Stimulated activated CD8-positive, alpha-beta memory T cell treated with anti-CD3 and anti-CD28 coated beads, Interleukin-4, amount 100 ng/mL, for 24 hours (primary cell): Measurements from ENCODE around the gene RABGGTB.
"Not testable (repeated sequence)": the region's sequence is repeated elsewhere in the genome, so short reads cannot be mapped to it uniquely, and the experiment has no call there.

Experiments
- DNase-seq: peaks from one replicate; pipeline ENCODE4 v3.0.0-alpha.2; 2020; ENCODE audit warnings: low read depth

RABGGTB gene

DNA sequence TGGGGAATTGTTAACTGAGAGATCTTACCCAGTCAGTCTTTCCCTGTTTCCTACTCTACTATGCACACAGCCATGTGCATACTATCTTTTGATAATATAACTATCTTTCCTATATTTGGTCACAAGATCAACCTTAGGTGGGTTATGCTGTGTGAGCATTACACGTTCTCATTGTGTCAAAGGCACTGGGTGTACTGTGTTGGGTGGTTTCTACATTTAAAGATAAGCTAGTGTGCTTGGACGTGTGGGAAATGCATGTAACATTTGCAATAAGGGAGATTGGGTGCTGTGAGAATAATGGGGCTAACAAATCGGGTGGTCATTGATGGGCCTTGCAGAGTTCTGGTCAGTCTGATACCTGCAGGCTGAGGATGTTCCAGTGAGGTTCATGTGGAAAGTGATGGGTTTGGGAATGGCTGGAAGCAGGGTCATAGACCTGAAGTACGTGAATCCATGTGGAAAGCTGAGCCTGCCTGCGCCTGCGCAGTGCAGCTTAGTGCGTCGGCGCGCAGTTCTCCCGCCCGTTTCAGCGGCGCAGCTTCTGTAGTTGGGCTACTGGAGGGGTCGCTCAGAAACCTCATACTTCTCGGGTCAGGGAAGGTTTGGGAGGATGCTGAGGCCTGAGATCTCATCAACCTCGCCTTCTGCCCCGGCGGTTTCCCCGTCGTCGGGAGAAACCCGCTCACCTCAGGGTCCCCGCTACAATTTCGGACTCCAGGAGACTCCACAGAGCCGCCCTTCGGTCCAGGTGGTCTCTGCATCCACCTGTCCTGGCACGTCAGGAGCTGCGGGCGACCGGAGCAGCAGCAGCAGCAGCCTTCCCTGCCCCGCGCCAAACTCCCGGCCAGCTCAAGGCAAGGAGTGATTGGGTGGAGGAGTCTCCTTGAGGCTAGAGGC lies 10.6 kb downstream of the RABGGTB start, which contains the start of gene MSH4:
TSS of gene MSH4 (plus strand) at position 507 of the 897 bp plus-strand sequence. CDS start at position 611, 104 bp downstream.
- peak; percentile 26 for DNase-seq

DNA sequence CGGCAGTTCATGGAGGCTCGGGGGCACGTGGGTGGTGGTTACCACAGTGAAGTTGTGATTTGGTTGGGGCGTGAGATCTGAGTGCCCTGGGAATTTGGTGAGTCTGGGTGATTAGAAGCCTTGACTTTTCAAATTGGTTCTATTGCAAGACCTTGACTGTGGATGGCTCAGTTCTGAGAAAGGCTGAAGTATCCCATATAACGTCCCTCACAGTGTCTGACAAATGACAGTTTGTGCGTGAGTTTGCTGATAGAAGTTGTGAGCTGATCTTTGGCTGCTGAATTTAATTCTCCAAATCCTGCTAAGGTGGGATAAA lies 11.2 kb downstream of the RABGGTB start:
- DNase-seq = no peak

DNA sequence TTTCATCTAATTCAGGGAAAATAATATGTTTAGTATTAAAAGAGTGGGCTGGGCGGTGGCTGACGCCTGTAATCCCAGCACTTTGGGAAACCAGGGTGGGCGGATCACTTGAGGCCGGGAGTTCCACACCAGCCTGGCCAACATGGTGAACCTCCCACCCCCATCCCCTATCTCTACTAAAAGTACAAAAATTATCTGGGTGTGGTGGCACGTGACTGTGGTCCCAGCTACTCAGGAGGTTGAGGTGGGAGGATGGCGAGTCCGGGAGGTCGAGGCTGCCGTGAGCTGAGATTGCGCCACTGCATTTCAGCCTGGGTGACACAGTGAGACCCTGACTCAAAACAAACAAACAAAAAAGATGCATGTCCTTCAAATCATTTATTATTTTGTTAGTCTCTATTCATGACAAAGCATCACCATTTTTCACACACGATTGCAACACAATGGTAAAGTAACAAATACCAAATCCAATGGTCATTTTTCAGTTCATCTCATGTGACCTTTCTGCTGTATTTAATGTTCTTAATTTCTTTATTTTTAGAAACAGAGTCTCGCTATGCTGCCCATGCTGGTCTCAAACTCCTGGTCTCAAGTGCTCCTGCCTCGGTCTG lies 11.7 kb downstream of the RABGGTB start:
- no peak for DNase-seq

DNA sequence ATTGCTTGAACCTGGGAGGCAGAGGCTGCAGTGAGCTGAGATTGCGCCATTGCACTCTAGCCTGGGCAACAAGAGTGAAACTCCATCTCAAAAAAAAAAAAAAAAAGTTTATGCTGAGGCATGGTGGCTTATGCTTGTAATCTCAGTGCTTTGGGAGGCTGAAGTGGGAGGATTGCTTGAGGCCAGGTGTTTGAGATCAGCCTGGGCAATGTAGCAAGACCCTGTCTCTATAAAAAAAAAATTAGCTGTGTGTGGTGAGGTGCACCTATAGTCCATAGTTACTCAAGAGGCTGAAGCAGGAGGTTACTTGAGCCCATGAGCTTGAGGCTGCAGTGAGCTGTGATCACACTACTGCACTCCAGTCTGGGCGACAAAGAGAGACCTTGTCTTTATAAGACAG lies 15.4 kb downstream of the RABGGTB start:
- DNase-seq = not testable (repeated sequence)

DNA sequence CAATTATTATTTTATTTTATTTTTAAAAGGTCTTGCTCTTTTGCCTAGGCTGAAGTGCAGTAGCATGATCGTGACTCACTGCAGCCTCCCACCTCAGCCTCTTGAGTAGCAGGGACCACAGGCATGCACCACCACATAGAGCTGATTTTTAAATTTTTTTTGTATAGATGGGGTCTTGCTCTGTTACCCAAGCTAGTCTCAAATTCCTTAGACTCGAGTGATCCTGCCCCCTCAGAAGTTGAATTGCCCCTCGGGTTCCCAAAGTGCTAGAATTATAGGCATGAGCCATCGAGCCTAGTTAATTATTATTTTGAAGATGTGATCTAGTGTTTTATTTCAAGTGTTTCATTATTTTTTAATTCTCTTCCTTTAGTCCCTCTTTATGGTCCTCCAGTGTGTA lies 22.9 kb downstream of the RABGGTB start:
- DNase-seq = no peak

DNA sequence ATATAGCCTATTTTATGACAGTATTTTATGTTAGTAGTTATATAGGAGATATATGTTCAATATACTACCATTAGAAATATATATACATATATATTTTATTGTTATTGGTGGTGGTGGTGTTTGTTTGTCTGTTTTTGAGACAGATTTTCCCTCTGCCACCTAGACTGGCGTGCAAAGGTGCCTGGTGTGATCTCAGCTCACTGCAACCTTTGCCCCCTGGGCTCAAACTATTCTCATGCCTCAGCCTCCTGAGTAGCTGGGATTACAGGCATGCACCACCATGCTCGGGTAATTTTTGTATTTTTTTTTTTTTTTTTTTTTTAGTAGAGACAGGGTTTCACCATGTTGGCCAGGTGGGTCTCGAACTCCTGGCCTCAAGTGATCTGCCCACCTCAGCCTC lies 24.1 kb downstream of the RABGGTB start:
- DNase-seq = not testable (repeated sequence)

DNA sequence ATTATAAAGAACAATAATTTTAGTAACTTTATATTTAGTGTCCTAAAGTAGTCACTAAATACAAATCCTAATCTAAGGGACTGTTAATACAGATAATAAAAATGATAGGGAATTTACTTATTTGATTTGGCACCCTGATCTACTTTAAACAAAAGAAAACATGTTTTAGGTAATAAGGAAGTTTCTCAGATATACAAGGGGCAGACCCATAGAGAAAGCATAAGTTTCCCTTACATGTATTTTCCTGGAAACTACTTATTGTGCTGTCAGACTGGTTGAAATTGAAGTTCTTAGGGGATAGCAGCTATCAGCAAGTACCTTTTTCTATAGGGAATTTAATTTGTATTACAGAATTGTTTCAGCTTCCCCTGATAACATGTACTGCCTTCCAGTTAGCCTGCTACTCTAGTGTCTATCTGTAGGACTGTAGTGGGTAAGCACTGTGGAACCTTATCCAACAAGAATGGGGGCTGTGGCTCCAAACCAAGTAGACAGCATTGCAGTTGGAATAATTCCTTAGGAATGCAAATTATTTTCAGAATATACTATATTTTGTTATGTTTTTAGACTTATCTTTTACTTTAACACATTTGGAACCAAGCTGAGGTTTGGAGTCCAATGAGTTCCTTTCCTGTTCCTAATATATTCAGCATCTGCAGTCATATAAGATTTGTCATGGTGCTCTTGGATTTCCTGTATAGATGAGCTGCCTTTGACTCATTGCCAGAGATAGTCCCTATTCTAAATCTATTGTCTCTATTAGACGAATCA lies 25.3 kb downstream of the RABGGTB start:
- no peak for DNase-seq

DNA sequence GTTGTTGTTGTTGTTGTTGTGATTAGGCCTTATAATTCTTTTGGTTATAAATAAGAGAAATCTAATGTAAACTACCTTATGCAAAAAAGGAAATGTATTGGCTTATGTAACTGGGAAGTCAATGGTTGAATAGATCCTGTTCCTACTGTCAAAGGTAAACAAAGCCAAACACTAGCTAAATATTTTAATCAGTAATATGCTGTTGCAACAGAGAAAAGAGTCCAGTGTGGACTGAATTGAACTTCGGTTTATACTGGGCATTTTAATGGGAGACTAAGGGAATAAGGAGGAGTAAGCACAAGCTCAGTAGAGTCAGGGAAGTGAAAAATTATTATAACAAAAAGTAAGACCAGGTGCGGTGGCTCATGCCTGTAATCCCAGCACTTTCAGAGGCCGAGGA lies 26.0 kb downstream of the RABGGTB start:
- DNase-seq = no peak

DNA sequence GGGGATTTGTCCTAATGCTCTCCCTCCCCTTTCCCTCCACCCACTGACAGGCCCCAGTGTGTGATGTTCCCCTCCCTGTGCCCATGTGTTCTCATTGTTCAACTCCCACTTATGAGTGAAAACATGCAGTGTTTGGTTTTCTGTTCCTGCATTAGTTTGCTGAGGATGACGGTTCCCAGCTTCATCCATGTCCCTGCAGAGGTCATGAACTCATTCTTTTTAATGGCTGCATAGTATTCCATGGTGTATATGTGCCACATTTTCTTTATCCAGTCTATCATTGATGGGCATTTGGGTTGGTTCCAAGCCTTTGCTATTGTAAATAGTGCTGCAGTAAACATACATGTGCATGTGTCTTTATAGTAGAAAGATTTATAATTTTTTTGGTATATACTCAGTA lies 37.5 kb downstream of the RABGGTB start:
- DNase-seq = not testable (repeated sequence)

DNA sequence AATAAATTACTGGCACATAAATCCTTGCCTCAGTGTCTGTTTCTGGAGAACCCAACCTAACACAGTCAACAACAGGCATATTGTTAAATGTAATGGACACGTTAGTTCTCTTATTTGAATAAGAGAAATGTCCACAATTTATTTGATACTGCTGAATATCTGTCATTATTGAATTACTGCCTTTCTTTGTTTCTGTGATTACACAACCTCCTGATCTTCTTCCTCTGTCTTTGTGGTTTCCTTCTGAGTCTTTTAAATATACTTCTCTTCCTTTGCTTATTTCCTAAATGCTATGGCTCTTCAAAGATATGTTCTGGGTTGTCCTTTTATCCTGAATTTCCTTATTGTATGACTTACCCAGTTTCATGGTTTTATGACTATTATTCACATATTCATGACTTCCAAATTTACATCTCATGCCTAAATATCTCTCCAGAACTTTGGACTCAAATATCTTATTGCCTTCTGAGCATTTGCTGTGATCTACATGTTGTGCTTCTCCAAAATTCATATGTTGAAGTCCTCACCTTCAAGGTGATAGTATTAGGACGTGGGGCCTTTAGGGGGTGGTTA lies 50.6 kb downstream of the RABGGTB start:
- no peak for DNase-seq

DNA sequence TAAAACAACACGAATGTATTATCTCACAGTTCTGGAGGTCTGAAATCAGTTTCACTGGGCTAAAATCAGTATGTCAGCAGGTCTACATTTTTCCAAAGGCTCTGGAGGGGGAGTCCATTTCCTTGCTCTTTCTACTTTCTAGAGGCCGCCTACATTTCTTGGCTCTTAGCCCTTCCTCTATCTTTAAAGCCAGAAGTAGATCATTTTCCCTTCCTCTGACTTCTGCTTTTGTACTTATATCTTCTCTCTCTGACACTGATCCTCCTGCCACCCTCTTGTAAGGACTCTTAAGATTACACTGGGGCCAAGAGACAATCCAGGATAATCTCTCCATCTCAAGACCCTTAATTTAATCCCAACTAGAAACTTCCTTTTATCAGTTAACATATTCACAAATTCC lies 52.0 kb downstream of the RABGGTB start:
- DNase-seq = no peak

DNA sequence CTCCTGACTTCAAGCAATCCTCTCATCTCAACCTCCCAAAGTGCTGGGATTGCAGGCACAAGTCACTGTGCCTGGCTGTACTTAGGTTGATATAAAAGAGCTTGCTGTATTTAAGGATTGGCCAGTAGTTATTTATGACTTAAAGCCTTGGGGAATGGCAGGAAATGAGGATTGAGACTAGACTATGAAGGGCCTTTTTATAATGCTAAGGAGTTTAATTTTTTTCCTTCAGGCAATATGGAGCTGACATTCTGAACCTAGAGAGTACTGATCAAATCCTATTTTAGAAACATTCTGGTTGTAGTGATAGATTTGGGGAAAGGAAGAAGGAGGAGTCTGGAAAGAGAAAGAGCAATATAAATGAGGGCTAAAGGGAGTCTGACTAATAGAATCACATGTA lies 55.4 kb downstream of the RABGGTB start:
- no peak for DNase-seq
